Thyroid gland (tissue), 4 donors: ENCODE measurements around the gene MBD2. TPM values are rescaled to one million over a fixed set of nuclear protein-coding genes. Genes with fewer than 3 reads are reported as not detected.

Experiments used
- DNase-seq, 2 donors: peaks; one replicate each; pipeline ENCODE4 v3.0.0-alpha.2; 2019
- H3K27ac ChIP-seq, 3 donors: fragments of 200-600 bp; sonication (generic); 1 replicate in 2 of 3; 2 replicates in 1 of 3; pipeline ENCODE4 v1.5.1; 2016 to 2019; ENCODE audit warnings: mild to moderate bottlenecking in 1 of 3, moderate library complexity in 1 of 3
- H3K27me3 ChIP-seq: fragments of 200-600 bp; sonication (generic); one replicate; pipeline ENCODE4 v1.5.1; 2019
- H3K36me3 ChIP-seq, 2 donors: fragments of 200-600 bp; sonication (generic); one replicate each; pipeline ENCODE4 v1.5.1; 2016 to 2019
- H3K4me1 ChIP-seq, 2 donors: fragments of 200-600 bp; sonication (generic); one replicate each; pipeline ENCODE4 v1.5.1; 2017 to 2019
- H3K4me3 ChIP-seq, 3 donors: fragments of 200-600 bp; sonication (generic); replicated peaks in 1 of 3; 1 replicate in 2 of 3; 2 replicates in 1 of 3; pipeline ENCODE4 v1.5.1; 2016; ENCODE audit warnings: mild to moderate bottlenecking in 1 of 3
- H3K9me3 ChIP-seq: fragments of 200-600 bp; sonication (generic); one replicate; pipeline ENCODE4 v1.5.1; 2017
- POLR2A ChIP-seq, 2 donors: fragments of 450-650 bp; IDR thresholded peaks; one replicate each; pipeline ENCODE4 v1.6.1; 2017; ENCODE audit warnings: antibody characterized with exemption in 2 of 2, mild to moderate bottlenecking in 2 of 2, moderate library complexity in 1 of 2
- WGBS, 2 donors: methylation state at CpG; one replicate each; pipeline ENCODE4 v1.1.5; 2017; 5-methylcytosine and 5-hydroxymethylcytosine counted together
- intact Hi-C: fragments of 100-400 bp; cut with DNase I; formaldehyde crosslinking; loops from one replicate; pipeline ENCODE4 v1.15.1; 2023
- total RNA-seq, 4 donors: library from RNA; depleted of rRNA; stranded (reverse); fragments of >200 nt; gene quantifications; one replicate each; pipeline ENCODE4 v1.2.3, GENCODE V29; 2016
- TF ChIP-seq, protein P1 (sequence below), 6 experiments: fragments of 200-600 bp in 3 of 6; fragments of 450-650 bp in 3 of 6; sonication (generic) in 3 of 6; IDR thresholded peaks; one replicate each; pipeline ENCODE4 v1.5.1; 2016 to 2019; ENCODE audit warnings: antibody characterized with exemption in 6 of 6, mild to moderate bottlenecking in 2 of 6, inconsistent platforms in 1 of 6, moderate library complexity in 1 of 6

Gene MBD2
- total RNA-seq, 4 donors from 2014 or later: 81.4 to 96.3 (median 88.8) TPM

DNA sequence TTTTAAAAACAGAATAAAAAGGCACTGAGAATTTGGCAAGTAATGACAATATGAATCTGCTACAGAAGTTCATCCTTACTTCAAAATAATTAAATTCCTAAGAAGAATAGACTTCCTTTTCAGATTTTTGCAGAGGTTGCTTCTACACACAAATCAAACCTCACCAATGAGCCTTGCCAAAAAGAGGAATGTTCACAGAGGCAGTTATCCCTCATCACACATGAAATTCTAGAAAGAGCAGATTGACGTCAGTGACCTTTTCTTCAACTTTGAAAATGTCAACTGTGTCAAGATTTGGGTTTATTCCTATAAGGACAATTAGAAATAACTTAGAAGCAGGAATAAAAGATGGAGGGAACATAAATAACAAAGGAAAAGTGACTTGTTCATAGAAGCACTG, 64.6 kb downstream of the MBD2 start:
- no peak for DNase-seq
- intact Hi-C loops: no loop called here
- no peaks in the 10 kb centered on the region for H3K9me3 ChIP-seq
- H3K36me3 ChIP-seq: peaks cover 40 to 64% of the 10 kb centered on the region in 2 donors
- no peaks in the 10 kb centered on the region for H3K4me1 ChIP-seq
- TF ChIP-seq, protein P1, sequence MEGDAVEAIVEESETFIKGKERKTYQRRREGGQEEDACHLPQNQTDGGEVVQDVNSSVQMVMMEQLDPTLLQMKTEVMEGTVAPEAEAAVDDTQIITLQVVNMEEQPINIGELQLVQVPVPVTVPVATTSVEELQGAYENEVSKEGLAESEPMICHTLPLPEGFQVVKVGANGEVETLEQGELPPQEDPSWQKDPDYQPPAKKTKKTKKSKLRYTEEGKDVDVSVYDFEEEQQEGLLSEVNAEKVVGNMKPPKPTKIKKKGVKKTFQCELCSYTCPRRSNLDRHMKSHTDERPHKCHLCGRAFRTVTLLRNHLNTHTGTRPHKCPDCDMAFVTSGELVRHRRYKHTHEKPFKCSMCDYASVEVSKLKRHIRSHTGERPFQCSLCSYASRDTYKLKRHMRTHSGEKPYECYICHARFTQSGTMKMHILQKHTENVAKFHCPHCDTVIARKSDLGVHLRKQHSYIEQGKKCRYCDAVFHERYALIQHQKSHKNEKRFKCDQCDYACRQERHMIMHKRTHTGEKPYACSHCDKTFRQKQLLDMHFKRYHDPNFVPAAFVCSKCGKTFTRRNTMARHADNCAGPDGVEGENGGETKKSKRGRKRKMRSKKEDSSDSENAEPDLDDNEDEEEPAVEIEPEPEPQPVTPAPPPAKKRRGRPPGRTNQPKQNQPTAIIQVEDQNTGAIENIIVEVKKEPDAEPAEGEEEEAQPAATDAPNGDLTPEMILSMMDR (IDR thresholded peaks at IDR 0.05): no peak
- no peak for TF ChIP-seq POLR2A (IDR thresholded peaks at IDR 0.05)
- H3K27ac ChIP-seq: no peak overlapping the region
- 96 to 97% methylated on average over 1 of the region's 1 CpG for WGBS, 2 donors
- no peak overlapping the region for H3K4me3 ChIP-seq
- H3K27me3 ChIP-seq: no peaks in the 10 kb centered on the region

DNA sequence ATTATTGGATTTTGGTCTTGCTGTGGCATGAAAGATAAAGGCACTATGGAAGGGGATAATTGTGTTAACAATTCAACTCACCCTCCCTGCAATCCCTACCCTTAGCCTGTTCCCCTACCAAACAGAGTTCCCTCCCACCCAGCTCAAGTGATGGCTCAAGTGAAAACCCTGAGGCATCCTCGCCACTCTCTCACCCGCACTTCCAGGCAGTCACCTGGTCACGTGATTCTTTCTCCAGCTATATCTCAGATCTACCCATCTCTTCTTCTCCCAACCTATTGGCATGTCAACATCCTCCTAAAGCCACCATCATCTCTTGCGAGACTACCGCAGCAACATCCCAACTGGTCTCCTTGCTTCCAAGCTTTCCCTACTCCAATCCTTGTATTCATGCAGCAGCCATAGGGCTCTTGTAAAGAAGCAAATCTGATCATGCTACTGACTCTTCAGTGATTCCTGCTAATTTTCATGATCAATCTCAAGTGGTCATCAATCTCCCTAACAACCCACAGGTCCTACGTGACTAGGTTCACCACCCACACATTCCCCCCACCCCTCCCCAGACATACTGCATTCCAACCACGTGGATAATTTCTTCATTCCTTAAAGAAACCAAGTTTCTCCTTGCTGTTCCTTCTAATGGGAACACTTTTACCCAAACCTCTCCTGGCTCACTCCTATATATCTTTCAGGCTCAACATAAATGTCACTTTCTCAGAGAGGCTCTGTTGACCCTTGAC, 66.7 kb downstream of the MBD2 start:
- Histone ChIP-seq H3K4me1 (no peaks in the 10 kb centered on the region), H3K27me3 (no peaks in the 10 kb centered on the region), H3K4me3 (no peak overlapping the region), H3K9me3 (no peaks in the 10 kb centered on the region), H3K27ac (no peak overlapping the region), H3K36me3 (peaks cover 32 to 63% of the 10 kb centered on the region in 2 donors)
- DNase-seq: no peak
- WGBS, 2 donors: 92 to 94% methylated on average over 7 of the region's 7 CpGs
- TF ChIP-seq POLR2A (IDR thresholded peaks at IDR 0.05): no peak
- TF ChIP-seq, protein P1 (IDR thresholded peaks at IDR 0.05): no peak
- intact Hi-C loops: no loop called here

DNA sequence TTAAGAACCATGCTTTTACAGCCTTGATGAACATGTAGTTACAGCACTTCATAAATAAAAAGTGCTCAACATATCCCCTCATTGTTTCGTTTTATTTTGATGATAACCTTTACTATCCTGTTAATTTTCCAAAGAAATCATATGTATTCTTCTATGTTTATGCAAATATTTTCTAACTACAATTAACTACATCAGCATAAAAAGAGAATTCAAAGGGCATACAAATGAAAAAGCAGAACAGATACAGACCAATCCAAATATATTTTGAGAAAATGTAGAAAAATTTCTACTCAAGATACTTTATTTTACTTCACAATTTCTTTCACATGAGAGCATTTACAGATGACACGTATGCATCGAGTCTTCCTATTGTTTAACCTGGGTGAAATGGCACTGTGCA, 69.1 kb downstream of the MBD2 start:
- intact Hi-C loops: no loop called here
- Histone ChIP-seq H3K9me3 (no peaks in the 10 kb centered on the region), H3K27me3 (no peaks in the 10 kb centered on the region), H3K27ac (no peak overlapping the region), H3K4me1 (no peaks in the 10 kb centered on the region), H3K4me3 (no peak overlapping the region), H3K36me3 (peaks cover 22 to 53% of the 10 kb centered on the region in 2 donors)
- TF ChIP-seq POLR2A (IDR thresholded peaks at IDR 0.05): no peak
- TF ChIP-seq, protein P1 (IDR thresholded peaks at IDR 0.05): no peak
- DNase-seq: no peak
- WGBS, 2 donors: 94 to 95% methylated on average over 3 of the region's 3 CpGs

DNA sequence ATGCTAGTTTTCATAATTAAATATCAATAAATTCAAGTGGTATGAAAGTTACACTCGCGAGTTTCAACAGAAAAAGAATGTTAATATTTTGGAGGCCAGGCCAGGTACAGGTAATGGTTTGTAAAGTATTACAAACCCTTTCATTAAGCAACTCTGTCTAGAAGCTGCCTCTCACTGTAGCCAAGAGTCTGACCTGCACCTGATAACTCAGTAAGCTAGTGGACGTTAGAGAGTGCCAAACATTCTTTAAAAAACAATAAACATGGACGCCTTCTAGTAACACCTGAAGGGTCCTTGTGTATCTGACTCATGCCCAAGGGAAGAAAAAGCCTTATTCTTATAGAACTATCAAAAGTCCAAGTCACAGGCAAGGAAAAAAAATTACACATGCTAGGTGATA, 70.2 kb downstream of the MBD2 start:
- no peaks in the 10 kb centered on the region for H3K9me3 ChIP-seq
- H3K27ac ChIP-seq: no peak overlapping the region
- H3K4me1 ChIP-seq: no peaks in the 10 kb centered on the region
- TF ChIP-seq, protein P1 (IDR thresholded peaks at IDR 0.05): no peak
- TF ChIP-seq POLR2A (IDR thresholded peaks at IDR 0.05): no peak
- DNase-seq: no peak
- WGBS, 2 donors: 63 to 73% methylated on average over 4 of the region's 4 CpGs
- H3K36me3 ChIP-seq: peaks cover 16 to 44% of the 10 kb centered on the region in 2 donors
- intact Hi-C loops: no loop called here
- no peaks in the 10 kb centered on the region for H3K27me3 ChIP-seq
- no peak overlapping the region for H3K4me3 ChIP-seq

DNA sequence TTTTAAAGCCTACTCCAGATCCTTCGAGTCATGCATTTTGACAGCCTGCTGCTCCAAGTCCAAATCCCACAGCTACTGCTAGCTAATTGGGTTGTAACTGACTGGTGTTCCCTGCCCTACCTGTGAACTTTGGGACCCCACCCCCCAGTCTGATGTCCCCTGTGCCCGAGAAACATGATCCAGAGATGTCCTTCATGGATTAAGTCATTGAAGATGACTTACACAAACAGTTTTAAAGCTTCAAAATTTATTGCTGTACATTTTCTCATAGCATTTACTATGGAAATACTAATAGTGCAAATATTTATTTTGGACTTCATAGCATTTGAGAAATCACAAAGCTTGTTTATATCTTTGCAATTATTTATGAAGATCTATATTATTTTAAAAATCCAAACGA, 73.1 kb downstream of the MBD2 start:
- 81 to 82% methylated on average over 3 of the region's 3 CpGs for WGBS, 2 donors
- H3K27me3 ChIP-seq: no peaks in the 10 kb centered on the region
- peaks cover 0 to 7% of the 10 kb centered on the region in 2 donors for H3K4me1 ChIP-seq
- no peak overlapping the region for H3K27ac ChIP-seq
- no peak for DNase-seq
- H3K9me3 ChIP-seq: no peaks in the 10 kb centered on the region
- TF ChIP-seq, protein P1 (IDR thresholded peaks at IDR 0.05): no peak
- no peak for TF ChIP-seq POLR2A (IDR thresholded peaks at IDR 0.05)
- no peak overlapping the region for H3K4me3 ChIP-seq
- H3K36me3 ChIP-seq: peaks cover 5 to 25% of the 10 kb centered on the region in 2 donors
- intact Hi-C loops: no loop called here
